ENCODE data around the gene PDP2.

DNA sequence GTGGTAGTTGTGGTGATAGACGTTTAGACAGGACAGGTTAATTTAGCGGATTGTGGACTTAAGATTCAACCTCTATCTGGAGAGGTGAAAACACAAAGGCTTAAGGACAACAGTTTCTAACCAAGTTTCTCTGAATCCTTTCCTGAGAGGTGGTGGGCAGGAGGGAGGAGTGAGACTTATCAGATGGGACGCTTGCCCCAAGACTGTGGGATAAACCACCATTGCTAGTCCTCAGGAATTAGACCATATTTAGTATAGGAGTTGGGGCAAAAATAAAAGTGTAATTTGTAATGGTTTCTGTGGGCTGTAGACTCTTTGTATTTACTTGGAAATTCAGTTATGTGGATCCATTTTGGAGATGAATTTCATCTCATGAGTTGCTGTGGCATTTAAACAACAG lies 6.6 kb downstream of the PDP2 start:
- no peak for TF ChIP-seq POLR2A (IDR thresholded peaks at IDR 0.05)
- TF ChIP-seq, protein P1, sequence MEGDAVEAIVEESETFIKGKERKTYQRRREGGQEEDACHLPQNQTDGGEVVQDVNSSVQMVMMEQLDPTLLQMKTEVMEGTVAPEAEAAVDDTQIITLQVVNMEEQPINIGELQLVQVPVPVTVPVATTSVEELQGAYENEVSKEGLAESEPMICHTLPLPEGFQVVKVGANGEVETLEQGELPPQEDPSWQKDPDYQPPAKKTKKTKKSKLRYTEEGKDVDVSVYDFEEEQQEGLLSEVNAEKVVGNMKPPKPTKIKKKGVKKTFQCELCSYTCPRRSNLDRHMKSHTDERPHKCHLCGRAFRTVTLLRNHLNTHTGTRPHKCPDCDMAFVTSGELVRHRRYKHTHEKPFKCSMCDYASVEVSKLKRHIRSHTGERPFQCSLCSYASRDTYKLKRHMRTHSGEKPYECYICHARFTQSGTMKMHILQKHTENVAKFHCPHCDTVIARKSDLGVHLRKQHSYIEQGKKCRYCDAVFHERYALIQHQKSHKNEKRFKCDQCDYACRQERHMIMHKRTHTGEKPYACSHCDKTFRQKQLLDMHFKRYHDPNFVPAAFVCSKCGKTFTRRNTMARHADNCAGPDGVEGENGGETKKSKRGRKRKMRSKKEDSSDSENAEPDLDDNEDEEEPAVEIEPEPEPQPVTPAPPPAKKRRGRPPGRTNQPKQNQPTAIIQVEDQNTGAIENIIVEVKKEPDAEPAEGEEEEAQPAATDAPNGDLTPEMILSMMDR (IDR thresholded peaks at IDR 0.05) = no peak

Measured in body of pancreas (tissue), 4 donors.